Measurements from ENCODE around the gene PHACTR1. TPM values are rescaled to one million over a fixed set of nuclear protein-coding genes. Genes with fewer than 3 reads are reported as not detected.

PHACTR1 gene
- total and polyA plus RNA-seq, 12 donors, result 6.3 to 150 (median 79.9) TPM

- intact Hi-C loops (cut with DNase I), result loop anchor here in 2 of 10 donors (10.0 kb wide), 2 partner anchors 264 to 604 kb away; partner anchors contain the start of gene EDN1 (in 1 of the 2)
- WGBS, 2 donors, result 82 to 93% methylated on average over 10 of the region's 10 CpGs
- DNase-seq, result no peak
Measured at GRCh38 chr6:12898603-12899002, 182.0 kb downstream of the PHACTR1 start.

GRCh38 chr6:12899046-12899833 lies 182.7 kb downstream of the PHACTR1 start:
- peak in 1 of 9 donors; percentile 6 for TF ChIP-seq CTCF (IDR thresholded peaks at IDR 0.05)
- H3K27ac ChIP-seq, result no peak overlapping the region
- no peaks in the 10 kb centered on the region for H3K9me3 ChIP-seq
- ATAC-seq (no peak), DNase-seq (no peak)
- intact Hi-C loops (cut with DNase I), result loop anchor here in 2 of 10 donors (10.0 kb wide), 2 partner anchors 264 to 604 kb away; partner anchors contain the start of gene EDN1 (in 1 of the 2)
- no peak overlapping the region for H3K4me3 ChIP-seq
- no peaks in the 10 kb centered on the region for H3K36me3 ChIP-seq
- H3K4me1 ChIP-seq, result peaks cover 0 to 25% (median 10%) of the 10 kb centered on the region in 9 donors
- peaks cover 0 to 7% (median 0%) of the 10 kb centered on the region in 7 donors for H3K27me3 ChIP-seq
- 80 to 85% methylated on average over 4 of the region's 4 CpGs for WGBS, 2 donors

More at GRCh38 chr6:12898603-12899002, 182.0 kb downstream of the PHACTR1 start:
- Histone ChIP-seq H3K9me3 (no peaks in the 10 kb centered on the region), H3K4me3 (no peak overlapping the region), H3K4me1 (peaks cover 0 to 29% (median 12%) of the 10 kb centered on the region in 9 donors), H3K27ac (no peak overlapping the region), H3K36me3 (no peaks in the 10 kb centered on the region), H3K27me3 (peaks cover 0 to 7% (median 0%) of the 10 kb centered on the region in 7 donors)
- ATAC-seq, result no peak
- TF ChIP-seq CTCF (IDR thresholded peaks at IDR 0.05), result no peak

GRCh38 chr6:12903246-12903645 lies 186.7 kb downstream of the PHACTR1 start:
- WGBS, 2 donors, result 15 to 29% methylated on average over 1 of the region's 1 CpG
- peak in 7 of 8 donors; percentile 45 to 79 (median 50) for ATAC-seq
- intact Hi-C loops (cut with DNase I), result no loop called here

More at GRCh38 chr6:12903246-12903645, 186.7 kb downstream of the PHACTR1 start:
- peaks cover 0 to 7% (median 0%) of the 10 kb centered on the region in 7 donors for H3K27me3 ChIP-seq
- no peaks in the 10 kb centered on the region for H3K36me3 ChIP-seq
- TF ChIP-seq CTCF (IDR thresholded peaks at IDR 0.05), result no peak
- no peak overlapping the region for H3K4me3 ChIP-seq
- H3K9me3 ChIP-seq, result no peaks in the 10 kb centered on the region
- peaks cover 0 to 14% (median 0%) of the 10 kb centered on the region in 9 donors for H3K4me1 ChIP-seq
- no peak for DNase-seq
- peak overlapping the region in 1 of 10 donors; percentile 17 for H3K27ac ChIP-seq
